Neural progenitor cell (in vitro differentiated cells): ENCODE measurements around the gene KIDINS220. TPM values are rescaled to one million over a fixed set of nuclear protein-coding genes. Genes with fewer than 3 reads are reported as not detected.

ENCODE experiments used
- DNase-seq: peaks from one replicate; pipeline ENCODE4 v3.0.0-alpha.2; 2016; ENCODE audit warnings: low spot score
- H2AFZ ChIP-seq: fragments of 200-600 bp; sonication (generic); replicated peaks from 2 replicates; pipeline ENCODE4 v1.6.1; 2016; ENCODE audit warnings: antibody characterized with exemption
- H3F3A ChIP-seq: fragments of 200-600 bp; sonication (generic); 2 replicates; pipeline ENCODE4 v1.6.1; 2016; ENCODE audit warnings: antibody characterized with exemption, low read depth
- H3K27ac ChIP-seq: fragments of 200-600 bp; sonication (generic); 2 replicates; pipeline ENCODE4 v1.5.1; 2016; ENCODE audit warnings: mild to moderate bottlenecking
- H3K27me3 ChIP-seq: fragments of 200-600 bp; sonication (generic); 2 replicates; pipeline ENCODE4 v1.6.1; 2016; ENCODE audit warnings: mild to moderate bottlenecking, moderate library complexity
- H3K36me3 ChIP-seq: fragments of 200-600 bp; sonication (generic); 2 replicates; pipeline ENCODE4 v1.5.1; 2016
- H3K4me1 ChIP-seq: fragments of 200-600 bp; sonication (generic); 2 replicates; pipeline ENCODE4 v1.6.1; 2016; ENCODE audit warnings: mixed run types
- H3K4me2 ChIP-seq: fragments of 200-600 bp; sonication (generic); 2 replicates; pipeline ENCODE4 v1.6.1; 2016
- H3K4me3 ChIP-seq: fragments of 200-600 bp; sonication (generic); 2 replicates; pipeline ENCODE4 v1.5.1; 2016
- H3K79me2 ChIP-seq: fragments of 200-600 bp; sonication (generic); 2 replicates; pipeline ENCODE4 v1.6.1; 2016; ENCODE audit warnings: low read depth
- H3K9ac ChIP-seq: fragments of 200-600 bp; sonication (generic); 2 replicates; pipeline ENCODE4 v1.6.1; 2016
- H3K9me3 ChIP-seq: fragments of 200-600 bp; sonication (generic); 2 replicates; pipeline ENCODE4 v1.5.1; 2016; ENCODE audit warnings: low read depth
- H4K20me1 ChIP-seq: fragments of 200-600 bp; sonication (generic); 2 replicates; pipeline ENCODE4 v1.6.1; 2016; ENCODE audit warnings: low read depth
- H3K27ac Mint-ChIP-seq: 3 replicates; pipeline ENCODE4 v1.8.0; 2021; ENCODE audit warnings: mixed read lengths
- H3K27me3 Mint-ChIP-seq: 2 replicates; pipeline ENCODE4 v1.8.0; 2022; ENCODE audit warnings: low read depth, mild to moderate bottlenecking, inconsistent platforms, moderate library complexity, mixed read lengths; ENCODE audit not compliant: insufficient read depth
- H3K36me3 Mint-ChIP-seq: 3 replicates; pipeline ENCODE4 v1.8.0; 2021; ENCODE audit warnings: mixed read lengths
- H3K4me1 Mint-ChIP-seq: 3 replicates; pipeline ENCODE4 v1.8.0; 2021; ENCODE audit warnings: mixed read lengths
- H3K4me3 Mint-ChIP-seq: 3 replicates; pipeline ENCODE4 v1.8.0; 2021; ENCODE audit warnings: mild to moderate bottlenecking, moderate library complexity, mixed read lengths
- H3K9me3 Mint-ChIP-seq: 3 replicates; pipeline ENCODE4 v1.8.0; 2020; ENCODE audit warnings: mixed read lengths
- CTCF ChIP-seq: fragments of 200-600 bp; sonication (generic); IDR thresholded peaks from 2 replicates; pipeline ENCODE4 v1.5.1; 2017; ENCODE audit warnings: antibody characterized with exemption, mild to moderate bottlenecking
- EZH2 ChIP-seq: fragments of 200-600 bp; sonication (generic); IDR thresholded peaks from 2 replicates; pipeline ENCODE4 v1.6.1; 2017; ENCODE audit warnings: antibody characterized with exemption, mild to moderate bottlenecking, moderate library complexity
- EZH2phosphoT487 ChIP-seq: fragments of 200-600 bp; sonication (generic); IDR thresholded peaks from 2 replicates; pipeline ENCODE4 v1.6.1; 2017; ENCODE audit warnings: antibody characterized with exemption
- total RNA-seq: library from RNA; depleted of rRNA; stranded (reverse); fragments of >200 nt; gene quantifications from 2 replicates; pipeline ENCODE4 v1.2.3, GENCODE V29; 2015; ENCODE audit warnings: low replicate concordance

KIDINS220 gene
- total RNA-seq, 1 donor from 2014 or later, result 56.1 TPM

- Histone ChIP-seq H3K79me2 (no peaks in the 10 kb centered on the region), H3K27me3 (no peaks in the 10 kb centered on the region), H2AFZ (no peak overlapping the region), H3K4me2 (no peak overlapping the region), H4K20me1 (no peaks in the 10 kb centered on the region), H3K4me3 (no peak overlapping the region), H3K9ac (no peak overlapping the region), H3F3A (no peaks in the 10 kb centered on the region), H3K27ac (no peak overlapping the region), H3K36me3 (no peaks in the 10 kb centered on the region), H3K4me1 (no peaks in the 10 kb centered on the region), H3K9me3 (no peaks in the 10 kb centered on the region)
- H3K27ac Mint-ChIP-seq, result no peak overlapping the region
- no peak for DNase-seq
- no peaks in the 10 kb centered on the region for H3K9me3 Mint-ChIP-seq
- H3K4me3 Mint-ChIP-seq, result no peak overlapping the region
- peaks cover 2% of the 10 kb centered on the region for H3K4me1 Mint-ChIP-seq
- H3K36me3 Mint-ChIP-seq, result peaks cover 9% of the 10 kb centered on the region
- H3K27me3 Mint-ChIP-seq, result no peaks in the 10 kb centered on the region
- no peak for TF ChIP-seq EZH2phosphoT487
- no peak for TF ChIP-seq EZH2
- TF ChIP-seq CTCF, result no peak
Observed at GRCh38 chr2:8819948-8820347, 17.5 kb downstream of the KIDINS220 start.

- H3K9me3 ChIP-seq, result no peaks in the 10 kb centered on the region
- no peaks in the 10 kb centered on the region for H3K36me3 ChIP-seq
- H3K4me1 ChIP-seq, result no peaks in the 10 kb centered on the region
- no peak overlapping the region for H3K4me3 Mint-ChIP-seq
- no peak overlapping the region for H3K4me3 ChIP-seq
- H3K9ac ChIP-seq, result no peak overlapping the region
- H3K79me2 ChIP-seq, result no peaks in the 10 kb centered on the region
- no peaks in the 10 kb centered on the region for H3K27me3 ChIP-seq
- H3F3A ChIP-seq, result no peaks in the 10 kb centered on the region
- no peak for TF ChIP-seq EZH2
- no peak for TF ChIP-seq CTCF
- TF ChIP-seq EZH2phosphoT487, result no peak
- peaks cover 5% of the 10 kb centered on the region for H3K36me3 Mint-ChIP-seq
- H4K20me1 ChIP-seq, result no peaks in the 10 kb centered on the region
- peaks cover 2% of the 10 kb centered on the region for H3K4me1 Mint-ChIP-seq
- H3K4me2 ChIP-seq, result no peak overlapping the region
- H3K27me3 Mint-ChIP-seq, result no peaks in the 10 kb centered on the region
- H3K27ac Mint-ChIP-seq, result no peak overlapping the region
- no peaks in the 10 kb centered on the region for H3K9me3 Mint-ChIP-seq
- DNase-seq, result no peak
- H2AFZ ChIP-seq, result no peak overlapping the region
- no peak overlapping the region for H3K27ac ChIP-seq
Observed at GRCh38 chr2:8819194-8819593, 18.2 kb downstream of the KIDINS220 start.

DNA sequence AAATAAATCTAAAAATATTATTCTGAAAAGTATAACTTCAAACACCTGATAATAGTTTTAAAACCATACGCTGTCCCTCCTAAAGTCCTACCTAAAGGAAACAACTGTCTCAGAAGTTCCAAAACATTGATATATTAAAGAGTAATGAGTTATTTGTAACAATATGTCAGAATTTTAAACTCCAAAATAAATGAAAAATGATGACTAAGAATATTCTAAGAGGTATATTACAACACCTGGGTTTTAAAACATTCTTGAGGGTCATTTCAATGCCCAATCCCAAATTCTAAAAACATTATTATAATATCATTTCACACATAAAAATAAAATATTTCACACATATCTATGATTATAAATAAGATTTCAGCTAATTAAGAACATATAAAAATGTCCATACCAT lies 20.2 kb downstream of the KIDINS220 start:
- H3K27me3 ChIP-seq, result no peaks in the 10 kb centered on the region
- H3K27ac ChIP-seq, result no peak overlapping the region
- no peak overlapping the region for H3K4me3 ChIP-seq
- Mint-ChIP-seq H3K9me3 (no peaks in the 10 kb centered on the region), H3K27ac (no peak overlapping the region), H3K36me3 (peaks cover 7% of the 10 kb centered on the region), H3K4me1 (peaks cover 2% of the 10 kb centered on the region), H3K27me3 (no peaks in the 10 kb centered on the region), H3K4me3 (no peak overlapping the region)
- H3K36me3 ChIP-seq, result no peaks in the 10 kb centered on the region
- no peaks in the 10 kb centered on the region for H3K9me3 ChIP-seq
- no peaks in the 10 kb centered on the region for H3K79me2 ChIP-seq
- no peak overlapping the region for H2AFZ ChIP-seq
- no peak overlapping the region for H3K9ac ChIP-seq
- no peak for DNase-seq
- no peaks in the 10 kb centered on the region for H3F3A ChIP-seq
- H3K4me1 ChIP-seq, result no peaks in the 10 kb centered on the region
- TF ChIP-seq EZH2, result no peak
- TF ChIP-seq CTCF, result no peak
- TF ChIP-seq EZH2phosphoT487, result no peak
- no peaks in the 10 kb centered on the region for H4K20me1 ChIP-seq
- H3K4me2 ChIP-seq, result no peak overlapping the region
